HG02870 (cell line): ENCODE measurements around the gene C1orf105.

ENCODE experiments used
- ATAC-seq: cut with Tn5 transposase; IDR thresholded peaks from one replicate; pipeline ENCODE4 v1.9.1; 2021; ENCODE audit warnings: mild to moderate bottlenecking, moderate library complexity; ENCODE audit not compliant: unreplicated experiment

C1orf105 gene

GRCh38 chr1:172395576-172395975 lies 24.9 kb upstream of the C1orf105 start:
- no peak for ATAC-seq

GRCh38 chr1:172397221-172397620 lies 23.3 kb upstream of the C1orf105 start:
- peak; percentile 47 for ATAC-seq

GRCh38 chr1:172397633-172398032 lies 22.9 kb upstream of the C1orf105 start:
- ATAC-seq = no peak

- no peak for ATAC-seq
These were observed 22.3 kb upstream of the C1orf105 start for GRCh38 chr1:172398193-172398592.

GRCh38 chr1:172398970-172399755 lies 21.3 kb upstream of the C1orf105 start:
- ATAC-seq = no peak

GRCh38 chr1:172399756-172400721 lies 20.4 kb upstream of the C1orf105 start:
- ATAC-seq = no peak

- ATAC-seq = no peak
These were observed 19.8 kb upstream of the C1orf105 start for GRCh38 chr1:172400722-172401105.

GRCh38 chr1:172401477-172401876 lies 19.0 kb upstream of the C1orf105 start:
- no peak for ATAC-seq

GRCh38 chr1:172401892-172402291 lies 18.6 kb upstream of the C1orf105 start:
- ATAC-seq = no peak

- ATAC-seq = no peak
These were observed 17.5 kb upstream of the C1orf105 start for GRCh38 chr1:172402878-172403569.

GRCh38 chr1:172404121-172404520 lies 16.4 kb upstream of the C1orf105 start:
- ATAC-seq = no peak

GRCh38 chr1:172405912-172406311 lies 14.6 kb upstream of the C1orf105 start:
- ATAC-seq = no peak

GRCh38 chr1:172406968-172407367 lies 13.5 kb upstream of the C1orf105 start:
- peak; percentile 51 for ATAC-seq

GRCh38 chr1:172408958-172409357 lies 11.5 kb upstream of the C1orf105 start:
- no peak for ATAC-seq

- no peak for ATAC-seq
These were observed 10.5 kb upstream of the C1orf105 start for GRCh38 chr1:172410027-172410426.

GRCh38 chr1:172411791-172412338 lies 8.6 kb upstream of the C1orf105 start:
- ATAC-seq = no peak

- ATAC-seq = no peak
These were observed 6.2 kb upstream of the C1orf105 start for GRCh38 chr1:172414331-172414730.

- ATAC-seq = no peak
These were observed 3.9 kb upstream of the C1orf105 start for GRCh38 chr1:172416496-172417035.

- no peak for ATAC-seq
These were observed 2.9 kb upstream of the C1orf105 start for GRCh38 chr1:172417557-172417956.

GRCh38 chr1:172421974-172422604 lies 1.6 kb downstream of the C1orf105 start:
- no peak for ATAC-seq
